Ureter (tissue), 1 donor: ENCODE results near the gene RELL1. TPM values are rescaled to one million over a fixed set of nuclear protein-coding genes. Genes with fewer than 3 reads are reported as not detected.

Experiments
- DNase-seq: peaks from one replicate; pipeline ENCODE4 v3.0.0-alpha.2; 2020; ENCODE audit warnings: low spot score
- total RNA-seq: library from RNA; stranded (reverse); gene quantifications from one replicate; pipeline ENCODE4 v1.2.4, GENCODE V29; 2023
- donor health status: DM: yes; HTN: yes; CAD: no.

Gene RELL1
- total RNA-seq, 1 donor from 2014 or later, result 23.4 TPM

DNA sequence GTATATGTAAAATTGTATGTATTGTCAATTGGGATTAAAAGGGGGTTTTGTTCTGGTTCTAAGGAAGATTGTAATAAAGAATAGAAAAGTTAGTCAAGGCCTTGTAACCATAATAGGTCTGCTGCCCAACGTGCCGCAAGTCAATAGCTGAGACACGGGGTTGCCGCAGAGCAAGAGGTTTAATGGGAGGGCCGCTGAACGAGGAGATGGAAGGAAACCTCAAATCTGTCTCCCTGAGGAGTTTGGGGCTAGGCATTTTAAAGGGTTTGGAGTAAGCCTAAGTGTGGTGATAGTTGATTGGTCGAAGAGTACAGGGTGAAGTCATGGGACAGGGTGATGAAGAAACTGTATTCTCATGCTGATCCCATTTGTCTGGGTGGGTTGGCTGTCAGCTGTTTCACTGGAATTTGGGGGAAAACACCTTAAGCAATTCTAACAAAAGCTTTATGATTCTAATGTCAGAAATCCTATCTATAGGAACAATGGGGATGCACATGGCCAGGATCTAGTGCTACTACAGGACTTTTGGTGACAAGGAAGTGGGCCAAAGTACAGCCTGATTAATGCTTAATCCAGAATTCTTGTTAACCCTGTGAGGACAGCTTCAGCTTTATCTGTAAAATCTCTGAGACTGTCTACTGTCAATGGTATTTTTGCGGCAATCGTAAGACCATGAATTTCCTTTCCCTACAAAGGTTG lies 86.9 kb downstream of the RELL1 start:
- no peak for DNase-seq

- no peak for DNase-seq
Observed at GRCh38 chr4:37597034-37597433, 89.1 kb downstream of the RELL1 start.

GRCh38 chr4:37595875-37596680 lies 90.1 kb downstream of the RELL1 start:
- no peak for DNase-seq

DNA sequence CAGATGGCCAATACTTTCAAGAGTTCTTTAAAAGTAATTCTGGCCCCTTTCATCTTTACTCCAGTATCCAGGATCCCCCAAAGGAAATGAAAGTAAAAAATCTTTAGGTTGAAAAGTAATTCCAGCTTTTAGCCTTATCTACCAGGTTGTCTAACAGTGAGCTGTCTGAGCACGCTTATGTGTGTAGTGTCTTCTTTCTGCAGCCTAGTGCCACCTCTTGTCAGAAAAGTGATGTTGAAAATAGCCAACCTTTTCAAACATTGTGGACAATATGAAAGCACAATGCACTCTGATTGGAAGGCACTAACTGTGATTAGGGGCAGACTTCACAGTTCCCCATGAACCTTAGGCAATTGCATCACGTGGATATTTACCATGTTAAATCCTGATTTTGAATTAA lies 92.1 kb downstream of the RELL1 start:
- DNase-seq, result no peak

DNA sequence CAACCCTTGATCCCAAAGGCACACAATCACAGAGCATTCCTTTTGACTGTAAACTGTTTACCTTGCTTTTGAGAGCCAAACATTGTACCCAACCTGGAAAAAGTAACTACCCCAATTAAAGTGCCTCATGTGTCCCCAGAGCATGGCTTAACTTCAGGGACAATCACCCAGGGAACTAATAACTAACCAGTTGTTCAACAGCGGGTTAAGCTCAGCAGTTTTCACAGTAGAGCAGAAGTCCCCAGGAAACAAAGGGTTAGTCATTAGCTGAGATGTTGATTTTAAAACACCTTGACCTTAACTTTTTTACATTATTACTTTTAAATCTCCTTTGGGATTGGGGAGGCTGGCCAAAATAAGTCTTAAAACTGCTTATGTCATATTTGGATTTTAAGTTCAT lies 94.8 kb downstream of the RELL1 start:
- DNase-seq, result no peak

GRCh38 chr4:37590016-37590415 lies 96.2 kb downstream of the RELL1 start:
- DNase-seq, result no peak

DNA sequence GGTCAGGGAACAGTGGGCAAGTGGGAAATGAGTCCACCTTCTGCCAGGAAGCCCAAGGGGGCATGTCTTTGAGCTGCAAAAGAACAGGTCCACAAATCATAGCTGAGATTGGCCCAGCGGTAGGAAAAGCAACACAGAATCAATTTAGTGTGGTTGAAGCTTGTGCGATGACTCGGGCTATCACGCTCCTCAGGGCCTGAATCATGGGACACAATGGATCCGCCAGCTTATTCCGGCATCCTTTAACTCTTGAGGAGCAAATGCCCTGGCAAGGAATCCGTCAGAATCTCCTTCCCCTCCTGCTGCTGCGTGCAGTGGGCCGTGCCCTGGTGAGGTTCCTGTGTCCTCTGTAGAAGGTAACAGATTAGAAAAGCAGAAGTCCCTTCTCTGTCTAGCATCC lies 98.0 kb downstream of the RELL1 start:
- DNase-seq, result no peak

DNA sequence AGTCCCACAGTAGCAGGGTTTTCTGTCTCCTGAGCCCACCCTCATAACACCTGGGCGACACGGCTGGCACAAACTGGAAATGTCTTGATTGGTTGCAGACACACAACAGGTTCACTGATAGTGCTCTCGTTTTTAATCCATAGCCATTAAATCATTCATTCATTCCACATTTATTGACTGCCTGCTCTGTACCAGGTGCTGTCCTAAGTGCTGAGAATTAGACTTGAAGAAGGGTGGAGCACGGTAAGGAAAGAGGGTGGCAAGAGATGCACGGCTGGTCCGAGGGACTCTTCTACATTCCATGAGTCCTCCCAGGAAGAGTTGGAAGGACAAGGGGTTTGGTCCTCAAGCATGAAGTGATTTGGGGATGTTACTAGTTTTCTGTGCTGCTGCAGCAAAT lies 100.0 kb downstream of the RELL1 start:
- no peak for DNase-seq

DNA sequence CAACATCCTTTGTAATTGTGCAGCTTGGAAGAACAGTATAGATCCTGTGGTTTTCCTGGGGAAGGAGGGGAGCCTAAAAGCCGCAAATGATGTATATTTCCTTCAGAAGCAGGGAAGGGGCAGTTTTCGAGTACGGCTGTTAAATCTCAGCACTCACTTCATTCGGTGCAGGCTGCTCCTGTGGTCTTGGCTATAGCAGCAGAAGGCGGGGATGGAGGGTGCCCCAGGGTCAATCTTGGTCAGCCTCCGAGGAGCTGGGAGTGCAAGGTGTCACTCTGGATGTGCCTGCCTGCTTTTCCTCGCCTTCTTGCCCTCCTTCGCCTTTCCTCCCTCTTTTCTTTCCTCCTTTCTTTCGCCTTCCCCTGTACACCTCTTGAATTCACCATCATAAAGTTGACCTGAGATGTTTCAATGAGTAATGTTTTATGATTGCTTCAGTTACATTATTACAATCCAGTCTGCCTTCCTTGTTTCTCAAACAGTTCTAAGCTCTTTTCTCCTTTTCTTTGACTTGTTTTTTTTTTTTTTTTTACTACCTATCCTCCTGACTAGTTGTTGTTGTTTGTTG lies 101.6 kb downstream of the RELL1 start:
- DNase-seq, result no peak

DNA sequence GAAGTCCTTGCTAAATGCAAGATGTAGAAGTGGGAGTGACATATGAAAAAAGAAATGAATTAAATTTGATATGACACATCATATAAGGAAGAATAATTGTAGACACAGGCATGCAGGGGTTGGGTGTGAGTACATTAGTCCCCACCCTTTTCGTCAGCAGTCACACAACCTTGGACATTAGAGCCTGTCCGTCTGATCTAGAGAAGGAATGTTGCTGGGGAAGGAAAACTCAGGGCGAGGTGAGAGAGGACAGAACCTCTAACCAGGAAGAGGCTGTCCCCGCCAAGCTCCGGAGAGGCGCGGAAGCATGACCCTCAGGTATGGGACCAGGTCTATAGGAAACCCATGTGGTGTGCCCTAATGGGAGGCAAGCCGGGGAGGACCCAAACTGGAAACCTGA lies 102.1 kb downstream of the RELL1 start:
- peak; percentile 70 for DNase-seq

- no peak for DNase-seq
Observed at GRCh38 chr4:37573566-37573965, 112.6 kb downstream of the RELL1 start.

DNA sequence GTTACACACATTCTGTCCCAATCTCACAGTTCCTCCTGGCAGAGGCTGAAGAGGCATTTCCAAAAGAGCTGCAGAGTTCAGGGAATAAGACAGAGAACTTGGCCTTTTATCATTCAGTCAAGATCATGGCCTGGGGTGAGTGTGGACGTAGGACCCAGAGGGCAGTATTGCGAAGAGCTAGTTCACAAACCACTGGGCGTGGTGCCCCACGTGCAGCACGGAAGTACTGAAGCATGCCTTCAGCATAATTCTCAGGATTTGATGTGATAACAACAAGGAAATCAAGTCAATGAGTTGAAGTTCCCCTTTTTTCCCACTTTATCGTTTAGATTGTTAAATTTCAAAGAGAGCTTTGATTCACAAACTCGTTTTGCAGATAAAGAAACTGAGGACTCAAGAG lies 117.7 kb downstream of the RELL1 start:
- DNase-seq, result no peak

- DNase-seq, result no peak
Observed at GRCh38 chr4:37567836-37568235, 118.3 kb downstream of the RELL1 start.

- DNase-seq, result no peak
Observed at GRCh38 chr4:37562592-37562991, 123.6 kb downstream of the RELL1 start.

- no peak for DNase-seq
Observed at GRCh38 chr4:37561803-37562207, 124.4 kb downstream of the RELL1 start.

GRCh38 chr4:37561196-37561802 lies 124.9 kb downstream of the RELL1 start:
- no peak for DNase-seq

Other genes with a start within 250 kb of the RELL1 start
- 62.6 TPM for gene PGM2, start 140.3 kb upstream of the RELL1 start, total RNA-seq
- gene TBC1D1, start 204.7 kb upstream of the RELL1 start, total RNA-seq, result 191 TPM